ENCODE measurements around the gene TMEM176A. TPM values are rescaled to one million over a fixed set of nuclear protein-coding genes. Genes with fewer than 3 reads are reported as not detected.
"Not testable (repeated sequence)": the region's sequence is repeated elsewhere in the genome, so short reads cannot be mapped to it uniquely, and the experiment has no call there.

The TMEM176A gene
- total and polyA plus RNA-seq, 2 donors, result 11.0 to 27.9 TPM

DNA sequence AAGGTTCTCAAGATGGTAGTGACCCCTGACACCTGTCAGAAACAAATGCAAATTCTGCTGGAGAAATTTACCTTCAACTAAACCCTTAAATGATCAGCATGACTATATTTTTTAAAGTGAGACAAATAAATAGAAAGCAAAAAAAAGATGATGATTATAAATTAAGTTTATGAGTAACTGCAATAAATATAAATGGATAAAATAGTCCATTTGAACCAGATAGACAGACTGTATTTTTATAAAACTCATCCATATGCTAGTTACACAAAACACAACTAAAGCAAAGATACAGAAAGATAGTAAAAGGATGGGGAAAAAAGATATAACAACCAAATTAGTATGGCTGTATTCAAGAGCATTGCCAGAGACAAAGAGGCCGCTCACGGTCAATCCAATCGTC is 5.9 kb downstream of the TMEM176A start:
- WGBS, result 98% methylated on average over 3 of the region's 3 CpGs
- Histone ChIP-seq H3K4me3 (ENCODE audit: low read length in 2 of 2) (no peak overlapping the region), H3K9me3 (ENCODE audit: control insufficient read depth in 2 of 2, insufficient read depth in 1 of 2, low read length in 1 of 2) (peaks cover 0 to 1% of the 10 kb centered on the region in 2 donors), H3K36me3 (ENCODE audit: control insufficient read depth in 2 of 2, insufficient read depth in 2 of 2, low read length in 1 of 2) (no peaks in the 10 kb centered on the region), H3K27me3 (ENCODE audit: control insufficient read depth in 2 of 2, insufficient read depth in 1 of 2, low read length in 1 of 2) (peaks cover 7 to 32% of the 10 kb centered on the region in 2 donors), H3K27ac (ENCODE audit: low read depth in 1 of 2, low read length in 1 of 2) (no peak overlapping the region), H3K4me1 (ENCODE audit: control insufficient read depth in 2 of 2, insufficient read depth in 2 of 2, low read length in 2 of 2) (no peaks in the 10 kb centered on the region)
- DNase-seq (ENCODE audit: low read depth in 6 of 9, low spot score in 9 of 9), result no peak

DNA sequence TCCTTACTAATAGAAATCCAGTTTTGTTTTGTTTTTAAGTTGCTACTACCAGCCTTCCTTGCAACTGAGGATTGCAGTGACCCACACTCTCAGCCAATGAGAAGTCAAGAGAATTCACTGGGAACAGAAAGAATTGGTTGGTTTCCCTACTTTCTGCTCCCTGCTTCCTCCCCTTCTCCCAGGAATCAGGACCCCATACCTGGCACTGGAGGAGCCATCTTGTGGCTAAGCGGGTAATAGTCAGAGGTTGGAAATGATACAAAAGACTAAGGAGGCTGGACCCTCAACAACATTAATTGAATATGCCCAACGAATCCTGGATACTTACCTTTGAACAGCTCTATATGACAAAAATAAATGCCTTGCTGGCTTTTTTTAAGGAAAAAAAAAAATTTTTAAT is 6.3 kb downstream of the TMEM176A start:
- 96% methylated on average over 2 of the region's 2 CpGs for WGBS
- peaks cover 0 to 1% of the 10 kb centered on the region in 2 donors for H3K9me3 ChIP-seq (ENCODE audit: control insufficient read depth in 2 of 2, insufficient read depth in 1 of 2, low read length in 1 of 2)

GRCh38 chr7:150807616-150808438 is 7.3 kb downstream of the TMEM176A start:
- H3K36me3 ChIP-seq (ENCODE audit: control insufficient read depth in 2 of 2, insufficient read depth in 2 of 2, low read length in 1 of 2); H3K4me3 ChIP-seq (ENCODE audit: low read length in 2 of 2); H3K27ac ChIP-seq (ENCODE audit: low read depth in 1 of 2, low read length in 1 of 2); H3K4me1 ChIP-seq (ENCODE audit: control insufficient read depth in 2 of 2, insufficient read depth in 2 of 2, low read length in 2 of 2); H3K9me3 ChIP-seq (ENCODE audit: control insufficient read depth in 2 of 2, insufficient read depth in 1 of 2, low read length in 1 of 2); DNase-seq (ENCODE audit: low read depth in 6 of 9, low spot score in 9 of 9): not testable (repeated sequence)
- H3K27me3 ChIP-seq (ENCODE audit: control insufficient read depth in 2 of 2, insufficient read depth in 1 of 2, low read length in 1 of 2), result peaks cover 0 to 18% of the 10 kb centered on the region in 2 donors
- WGBS, result 88% methylated on average over 13 of the region's 13 CpGs

More for the DNA sequence above, 6.3 kb downstream of the TMEM176A start:
- no peaks in the 10 kb centered on the region for H3K4me1 ChIP-seq (ENCODE audit: control insufficient read depth in 2 of 2, insufficient read depth in 2 of 2, low read length in 2 of 2)
- H3K36me3 ChIP-seq (ENCODE audit: control insufficient read depth in 2 of 2, insufficient read depth in 2 of 2, low read length in 1 of 2), result no peaks in the 10 kb centered on the region
- H3K27me3 ChIP-seq (ENCODE audit: control insufficient read depth in 2 of 2, insufficient read depth in 1 of 2, low read length in 1 of 2), result peaks cover 3 to 28% of the 10 kb centered on the region in 2 donors
- DNase-seq (ENCODE audit: low read depth in 6 of 9, low spot score in 9 of 9), result no peak
- H3K27ac ChIP-seq (ENCODE audit: low read depth in 1 of 2, low read length in 1 of 2), result no peak overlapping the region
- no peak overlapping the region for H3K4me3 ChIP-seq (ENCODE audit: low read length in 2 of 2)

DNA sequence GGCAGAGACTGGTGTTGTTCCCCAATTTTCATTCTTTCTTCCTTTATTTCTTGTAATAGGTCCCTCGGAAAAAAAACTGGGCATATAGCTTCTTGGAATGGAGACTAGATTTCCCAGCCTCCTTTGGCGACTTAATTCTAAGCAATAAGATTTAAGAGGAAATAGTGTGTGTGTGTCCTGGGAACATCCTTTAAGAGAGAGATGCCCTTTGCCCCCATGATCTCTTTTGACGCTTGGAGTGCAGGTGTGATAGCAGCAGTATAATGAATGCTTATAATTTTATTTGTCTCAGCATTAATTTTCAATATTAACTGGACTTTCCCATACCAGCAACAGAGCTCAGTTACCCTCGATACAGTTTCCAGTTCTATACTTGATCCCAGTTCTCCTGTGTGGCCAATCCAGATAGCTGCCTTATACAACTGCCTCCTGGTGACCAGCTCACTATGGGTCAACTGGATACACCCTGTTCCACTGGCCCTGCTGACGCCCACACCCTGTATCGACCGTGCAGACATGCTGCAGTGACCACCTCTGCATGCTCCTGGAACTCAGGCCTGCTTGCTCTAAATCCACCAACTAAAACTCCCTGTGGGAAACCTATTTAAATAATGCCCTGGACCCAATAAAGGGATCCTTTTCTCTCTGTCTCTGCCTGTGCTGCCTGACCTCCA is 13.9 kb downstream of the TMEM176A start:
- no peak for DNase-seq (ENCODE audit: low read depth in 6 of 9, low spot score in 9 of 9)
- Histone ChIP-seq H3K4me3 (ENCODE audit: low read length in 2 of 2) (no peak overlapping the region), H3K27me3 (ENCODE audit: control insufficient read depth in 2 of 2, insufficient read depth in 1 of 2, low read length in 1 of 2) (peaks cover 0 to 2% of the 10 kb centered on the region in 2 donors), H3K9me3 (ENCODE audit: control insufficient read depth in 2 of 2, insufficient read depth in 1 of 2, low read length in 1 of 2) (peaks cover 0 to 3% of the 10 kb centered on the region in 2 donors), H3K27ac (ENCODE audit: low read depth in 1 of 2, low read length in 1 of 2) (no peak overlapping the region), H3K36me3 (ENCODE audit: control insufficient read depth in 2 of 2, insufficient read depth in 2 of 2, low read length in 1 of 2) (no peaks in the 10 kb centered on the region), H3K4me1 (ENCODE audit: control insufficient read depth in 2 of 2, insufficient read depth in 2 of 2, low read length in 2 of 2) (no peaks in the 10 kb centered on the region)
- WGBS, result 93% methylated on average over 7 of the region's 7 CpGs

DNA sequence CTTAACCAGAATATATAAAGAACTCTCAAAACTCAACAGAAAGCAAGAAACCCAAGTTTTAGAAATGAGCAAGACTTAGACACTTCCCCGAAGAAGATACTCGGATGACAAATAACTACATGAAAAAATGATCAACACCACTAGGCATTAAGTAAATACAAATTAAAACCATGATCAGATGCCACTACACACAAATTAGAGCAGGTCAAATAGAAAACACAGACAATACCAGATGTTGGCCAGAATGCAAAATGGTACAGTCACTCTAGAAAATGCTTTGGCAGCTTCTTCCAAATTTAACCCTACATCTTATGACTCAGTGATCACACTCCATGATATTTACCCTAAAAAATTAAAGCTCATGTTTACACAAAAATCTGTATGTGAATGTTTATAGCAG is 18.4 kb downstream of the TMEM176A start:
- H3K4me3 ChIP-seq (ENCODE audit: low read length in 2 of 2), result no peak overlapping the region
- WGBS, result 99% methylated on average over 2 of the region's 2 CpGs
- peaks cover 0 to 6% of the 10 kb centered on the region in 2 donors for H3K9me3 ChIP-seq (ENCODE audit: control insufficient read depth in 2 of 2, insufficient read depth in 1 of 2, low read length in 1 of 2)
- no peak for DNase-seq (ENCODE audit: low read depth in 6 of 9, low spot score in 9 of 9)
- no peaks in the 10 kb centered on the region for H3K36me3 ChIP-seq (ENCODE audit: control insufficient read depth in 2 of 2, insufficient read depth in 2 of 2, low read length in 1 of 2)
- peaks cover 0 to 10% of the 10 kb centered on the region in 2 donors for H3K27me3 ChIP-seq (ENCODE audit: control insufficient read depth in 2 of 2, insufficient read depth in 1 of 2, low read length in 1 of 2)
- H3K27ac ChIP-seq (ENCODE audit: low read depth in 1 of 2, low read length in 1 of 2), result no peak overlapping the region
- H3K4me1 ChIP-seq (ENCODE audit: control insufficient read depth in 2 of 2, insufficient read depth in 2 of 2, low read length in 2 of 2), result no peaks in the 10 kb centered on the region

- Histone ChIP-seq H3K27me3 (ENCODE audit: control insufficient read depth in 2 of 2, insufficient read depth in 1 of 2, low read length in 1 of 2) (peaks cover 0 to 10% of the 10 kb centered on the region in 2 donors), H3K9me3 (ENCODE audit: control insufficient read depth in 2 of 2, insufficient read depth in 1 of 2, low read length in 1 of 2) (peaks cover 0 to 6% of the 10 kb centered on the region in 2 donors), H3K36me3 (ENCODE audit: control insufficient read depth in 2 of 2, insufficient read depth in 2 of 2, low read length in 1 of 2) (no peaks in the 10 kb centered on the region), H3K4me3 (ENCODE audit: low read length in 2 of 2) (no peak overlapping the region), H3K27ac (ENCODE audit: low read depth in 1 of 2, low read length in 1 of 2) (no peak overlapping the region), H3K4me1 (ENCODE audit: control insufficient read depth in 2 of 2, insufficient read depth in 2 of 2, low read length in 2 of 2) (no peaks in the 10 kb centered on the region)
- DNase-seq (ENCODE audit: low read depth in 6 of 9, low spot score in 9 of 9), result no peak
- WGBS, result 88% methylated on average over 5 of the region's 5 CpGs
Measured at GRCh38 chr7:150820148-150820547, 19.6 kb downstream of the TMEM176A start.

DNA sequence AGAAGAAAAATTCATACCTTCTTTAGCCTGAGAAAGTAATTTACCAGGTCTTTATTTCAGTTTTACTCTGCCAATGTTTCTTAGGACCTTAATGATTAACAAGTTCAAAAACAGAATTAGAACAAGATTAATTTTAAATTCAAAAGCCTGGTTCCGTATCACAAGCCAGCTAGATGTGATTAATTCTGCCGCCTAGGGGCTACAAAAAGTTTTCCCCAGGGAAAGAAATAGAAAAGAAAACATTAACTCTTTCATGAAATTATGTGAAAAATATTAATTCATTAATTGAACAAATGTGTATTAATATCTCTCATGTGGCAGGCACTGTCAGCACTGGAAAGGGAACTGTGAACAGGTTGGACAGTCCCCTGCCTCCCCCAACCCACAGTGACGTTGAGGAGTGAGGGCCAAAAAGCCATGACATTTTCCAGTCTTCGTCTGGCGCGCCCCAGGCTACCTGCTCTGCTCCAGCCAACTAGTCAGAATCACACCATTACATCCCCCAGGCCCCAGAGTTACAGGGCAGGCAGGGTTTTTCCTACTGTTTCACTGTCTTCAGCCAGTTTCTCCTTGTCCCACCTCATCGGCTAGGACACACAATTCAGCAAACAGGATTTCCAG is 20.1 kb downstream of the TMEM176A start:
- no peaks in the 10 kb centered on the region for H3K36me3 ChIP-seq (ENCODE audit: control insufficient read depth in 2 of 2, insufficient read depth in 2 of 2, low read length in 1 of 2)
- 96% methylated on average over 7 of the region's 7 CpGs for WGBS
- H3K4me3 ChIP-seq (ENCODE audit: low read length in 2 of 2), result no peak overlapping the region
- H3K27ac ChIP-seq (ENCODE audit: low read depth in 1 of 2, low read length in 1 of 2), result no peak overlapping the region
- H3K27me3 ChIP-seq (ENCODE audit: control insufficient read depth in 2 of 2, insufficient read depth in 1 of 2, low read length in 1 of 2), result peaks cover 0 to 10% of the 10 kb centered on the region in 2 donors
- DNase-seq (ENCODE audit: low read depth in 6 of 9, low spot score in 9 of 9), result no peak
- H3K4me1 ChIP-seq (ENCODE audit: control insufficient read depth in 2 of 2, insufficient read depth in 2 of 2, low read length in 2 of 2), result no peaks in the 10 kb centered on the region
- H3K9me3 ChIP-seq (ENCODE audit: control insufficient read depth in 2 of 2, insufficient read depth in 1 of 2, low read length in 1 of 2), result peaks cover 0 to 6% of the 10 kb centered on the region in 2 donors

DNA sequence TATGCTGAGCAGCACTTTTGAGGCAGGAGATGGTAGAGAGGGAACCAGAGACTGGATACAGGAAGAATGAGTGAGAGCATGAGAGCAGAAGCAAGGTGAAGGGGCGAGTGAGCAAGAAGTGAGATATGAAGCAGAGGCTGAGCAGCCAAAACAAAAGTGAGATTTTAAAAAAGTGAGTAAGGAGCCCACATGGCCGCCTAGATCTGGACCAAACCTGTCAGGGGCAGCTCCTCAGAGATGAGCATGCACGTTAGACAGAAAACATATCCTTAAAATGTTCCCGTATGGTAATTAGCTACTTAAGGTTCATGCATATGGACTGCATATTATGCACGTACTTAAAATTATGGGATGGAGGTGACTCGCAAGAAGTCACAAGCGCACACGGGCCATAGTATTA is 22.5 kb downstream of the TMEM176A start:
- Histone ChIP-seq H3K4me3 (ENCODE audit: low read length in 2 of 2) (no peak overlapping the region), H3K27ac (ENCODE audit: low read depth in 1 of 2, low read length in 1 of 2) (no peak overlapping the region), H3K4me1 (ENCODE audit: control insufficient read depth in 2 of 2, insufficient read depth in 2 of 2, low read length in 2 of 2) (no peaks in the 10 kb centered on the region), H3K27me3 (ENCODE audit: control insufficient read depth in 2 of 2, insufficient read depth in 1 of 2, low read length in 1 of 2) (peaks cover 0 to 15% of the 10 kb centered on the region in 2 donors), H3K36me3 (ENCODE audit: control insufficient read depth in 2 of 2, insufficient read depth in 2 of 2, low read length in 1 of 2) (no peaks in the 10 kb centered on the region), H3K9me3 (ENCODE audit: control insufficient read depth in 2 of 2, insufficient read depth in 1 of 2, low read length in 1 of 2) (peaks cover 0 to 4% of the 10 kb centered on the region in 2 donors)
- 93% methylated on average over 8 of the region's 8 CpGs for WGBS
- DNase-seq (ENCODE audit: low read depth in 6 of 9, low spot score in 9 of 9), result no peak
